ENCODE results near the gene ATAD3A. TPM values are rescaled to one million over a fixed set of nuclear protein-coding genes. Genes with fewer than 3 reads are reported as not detected.
A peak's percentile ranks its signal among the peaks of the same experiment; 100 is the strongest.

ATAD3A gene
- total RNA-seq, 2 donors from 2014 or later, result 15.8 to 20.8 TPM

GRCh38 chr1:1540090-1540817 is 28.3 kb downstream of the ATAD3A start, which contains the start of gene TMEM240:
Gene TMEM240, minus strand, starts transcription at chr1:1540624. Its CDS starts 278 bp downstream, at chr1:1540346.
- Histone ChIP-seq H3K4me1 (peaks cover 12% of the 10 kb centered on the region), H3K4me3 (no peak within 1 kb of the TSS), H3K36me3 (replicated peaks in 1 of 2; ENCODE audit: insufficient read depth in 1 of 2, low read depth in 2 of 2) (peaks cover 0 to 2% of the 10 kb centered on the region in 2 donors), H3K9me3 (no peaks in the 10 kb centered on the region), H3K27me3 (no peaks in the 10 kb centered on the region), H3K27ac (no peak within 1 kb of the TSS)
- TF ChIP-seq POLR2A (IDR thresholded peaks at IDR 0.05), result no peak
- TF ChIP-seq CTCF (IDR thresholded peaks at IDR 0.05), result no peak
- peak; percentile 57 for ATAC-seq
- WGBS, 2 donors, result 0 to 15% methylated on average over 5 to 37 of the region's 100 CpGs
- DNase-seq, result peak; percentile 41 to 61 (median 54)
- intact Hi-C loops (cut with DNase I), result no loop called here

- no peak for TF ChIP-seq CTCF (IDR thresholded peaks at IDR 0.05)
- TF ChIP-seq POLR2A (IDR thresholded peaks at IDR 0.05), result no peak
- WGBS, 2 donors, result 61% methylated on average over 32 of the region's 53 CpGs; no CpG with 5 or more reads in 1 of the 2 donors
- H3K27me3 ChIP-seq, result no peaks in the 10 kb centered on the region
- intact Hi-C loops (cut with DNase I), result no loop called here
- DNase-seq (no peak), ATAC-seq (no peak)
- no peak overlapping the region for H3K4me3 ChIP-seq
- no peaks in the 10 kb centered on the region for H3K9me3 ChIP-seq
- H3K36me3 ChIP-seq (replicated peaks in 1 of 2; ENCODE audit: insufficient read depth in 1 of 2, low read depth in 2 of 2), result peaks cover 0 to 2% of the 10 kb centered on the region in 2 donors
- no peak overlapping the region for H3K27ac ChIP-seq
- H3K4me1 ChIP-seq, result peaks cover 12% of the 10 kb centered on the region
Measured at GRCh38 chr1:1540818-1541628, 29.1 kb downstream of the ATAD3A start.

- peaks cover 0 to 2% of the 10 kb centered on the region in 2 donors for H3K36me3 ChIP-seq (replicated peaks in 1 of 2; ENCODE audit: insufficient read depth in 1 of 2, low read depth in 2 of 2)
- H3K27ac ChIP-seq, result no peak overlapping the region
- peaks cover 12% of the 10 kb centered on the region for H3K4me1 ChIP-seq
- H3K4me3 ChIP-seq, result no peak overlapping the region
- ATAC-seq, result no peak
- TF ChIP-seq CTCF (IDR thresholded peaks at IDR 0.05), result no peak
- TF ChIP-seq POLR2A (IDR thresholded peaks at IDR 0.05), result no peak
- WGBS, 2 donors, result 91 to 95% methylated on average over 31 to 34 of the region's 37 CpGs
- H3K27me3 ChIP-seq, result no peaks in the 10 kb centered on the region
- intact Hi-C loops (cut with DNase I), result no loop called here
- no peak for DNase-seq
- no peaks in the 10 kb centered on the region for H3K9me3 ChIP-seq
Measured at GRCh38 chr1:1541956-1542765, 30.2 kb downstream of the ATAD3A start.

- no peak for TF ChIP-seq CTCF (IDR thresholded peaks at IDR 0.05)
- no peak for TF ChIP-seq POLR2A (IDR thresholded peaks at IDR 0.05)
- DNase-seq (peak in 1 of 4 donors; percentile 30), ATAC-seq (no peak)
- intact Hi-C loops (cut with DNase I), result no loop called here
- Histone ChIP-seq H3K27ac (no peak overlapping the region), H3K36me3 (replicated peaks in 1 of 2; ENCODE audit: insufficient read depth in 1 of 2, low read depth in 2 of 2) (peaks cover 0 to 2% of the 10 kb centered on the region in 2 donors), H3K4me1 (peaks cover 12% of the 10 kb centered on the region), H3K9me3 (no peaks in the 10 kb centered on the region), H3K4me3 (no peak overlapping the region), H3K27me3 (no peaks in the 10 kb centered on the region)
- WGBS, 2 donors, result 87 to 95% methylated on average over 43 to 45 of the region's 45 CpGs
Measured at GRCh38 chr1:1542766-1543705, 31.1 kb downstream of the ATAD3A start.
